ENCODE results near the gene NOTCH3. TPM values are rescaled to one million over a fixed set of nuclear protein-coding genes. Genes with fewer than 3 reads are reported as not detected.

The NOTCH3 gene
- total RNA-seq, 2 donors from 2014 or later, result 0.07 TPM; not detected in 1

- no peaks in the 10 kb centered on the region for H3K36me3 Mint-ChIP-seq
- DNase-seq (ENCODE audit: low spot score in 2 of 2), result peak in 1 of 2 donors; percentile 56
- peaks cover 0 to 5% of the 10 kb centered on the region in 2 donors for H3K9me3 Mint-ChIP-seq
- no peak overlapping the region for H3K27ac Mint-ChIP-seq
- ATAC-seq, result peak; percentile 38 to 62
Measured at GRCh38 chr19:15154002-15154612, 46.7 kb downstream of the NOTCH3 start.

DNA sequence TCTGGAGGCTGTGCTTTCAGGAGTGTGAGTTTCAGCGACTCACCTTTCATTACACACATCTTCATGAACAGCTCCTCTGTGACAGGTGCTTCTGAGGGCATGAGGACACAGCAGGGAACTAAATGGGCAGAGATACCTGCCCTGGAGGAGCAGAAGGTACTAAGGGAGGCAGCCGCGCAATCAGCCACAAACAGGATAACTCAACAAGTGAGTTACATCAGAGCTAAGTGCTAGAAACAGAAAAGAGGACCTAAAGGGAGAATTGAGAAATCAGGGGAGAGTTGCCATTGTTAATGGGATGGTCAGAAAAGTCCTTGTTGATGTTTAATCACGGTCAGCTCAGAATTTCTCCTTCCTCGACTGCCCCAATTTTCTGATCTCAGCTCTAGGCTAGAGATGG lies 51.1 kb downstream of the NOTCH3 start:
- ATAC-seq (no peak), DNase-seq (ENCODE audit: low spot score in 2 of 2) (no peak)
- H3K27ac Mint-ChIP-seq, result no peak overlapping the region
- no peaks in the 10 kb centered on the region for H3K36me3 Mint-ChIP-seq
- H3K9me3 Mint-ChIP-seq, result peaks cover 0 to 5% of the 10 kb centered on the region in 2 donors

DNA sequence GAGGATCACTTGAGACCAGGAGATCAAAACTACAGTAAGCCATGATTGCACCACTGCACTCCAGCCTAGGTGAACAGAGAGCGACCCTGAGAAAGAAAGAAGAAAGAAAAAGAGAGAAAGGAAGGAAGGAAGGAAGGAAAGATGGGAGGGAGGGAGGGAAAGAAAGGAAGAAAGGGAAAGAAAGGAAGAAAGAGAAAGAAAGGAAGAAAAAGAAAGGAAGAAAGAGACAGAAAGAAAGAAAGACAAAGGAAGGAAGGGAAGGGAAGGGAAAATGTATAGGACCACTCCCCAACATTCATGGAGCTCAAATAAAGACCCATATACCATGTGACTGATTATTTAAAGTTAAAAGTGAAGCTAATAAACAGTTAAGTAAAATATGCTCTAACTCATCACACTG lies 53.7 kb downstream of the NOTCH3 start:
- ATAC-seq, result no peak
- DNase-seq (ENCODE audit: low spot score in 2 of 2), result no peak
- Mint-ChIP-seq H3K27ac (no peak overlapping the region), H3K36me3 (no peaks in the 10 kb centered on the region), H3K9me3 (peaks cover 0 to 5% of the 10 kb centered on the region in 2 donors)

- H3K36me3 Mint-ChIP-seq, result peaks cover 5% of the 10 kb centered on the region in 2 donors
Measured at GRCh38 chr19:15144046-15144646, 56.6 kb downstream of the NOTCH3 start.

GRCh38 chr19:15142313-15142712 lies 58.5 kb downstream of the NOTCH3 start:
- DNase-seq (ENCODE audit: low spot score in 2 of 2), result no peak
- no peak overlapping the region for H3K27ac Mint-ChIP-seq
- no peak for ATAC-seq
- peaks cover 6 to 13% of the 10 kb centered on the region in 2 donors for H3K9me3 Mint-ChIP-seq
- H3K36me3 Mint-ChIP-seq, result peaks cover 6 to 13% of the 10 kb centered on the region in 2 donors

More at GRCh38 chr19:15144046-15144646, 56.6 kb downstream of the NOTCH3 start:
- Mint-ChIP-seq H3K9me3 (peaks cover 4 to 10% of the 10 kb centered on the region in 2 donors), H3K27ac (no peak overlapping the region)
- DNase-seq (ENCODE audit: low spot score in 2 of 2), result no peak
- ATAC-seq, result no peak

DNA sequence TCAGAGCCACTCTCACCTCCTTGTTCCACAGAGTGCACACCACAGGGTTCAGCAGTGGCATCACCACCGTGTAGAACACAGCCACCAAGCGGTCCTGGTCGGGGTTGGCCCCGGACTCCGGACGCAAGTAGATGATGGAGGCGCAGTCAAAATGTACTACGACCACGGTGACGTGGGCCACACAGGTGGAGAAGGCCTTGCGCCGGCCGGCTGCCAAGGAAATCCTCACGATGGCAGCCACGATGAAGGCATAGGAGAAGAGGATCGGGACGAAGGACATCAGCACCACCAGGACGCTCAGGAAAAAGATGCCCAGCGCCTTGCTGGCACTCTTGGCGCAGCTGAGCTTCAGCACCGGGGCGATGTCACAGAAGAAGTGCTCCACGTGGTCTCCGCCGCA lies 59.7 kb downstream of the NOTCH3 start:
- Mint-ChIP-seq H3K36me3 (peaks cover 6 to 13% of the 10 kb centered on the region in 2 donors), H3K27ac (no peak overlapping the region), H3K9me3 (peaks cover 6 to 19% of the 10 kb centered on the region in 2 donors)
- DNase-seq (ENCODE audit: low spot score in 2 of 2) (no peak), ATAC-seq (no peak)

- Mint-ChIP-seq H3K36me3 (peaks cover 6 to 13% of the 10 kb centered on the region in 2 donors), H3K9me3 (peaks cover 6 to 17% of the 10 kb centered on the region in 2 donors), H3K27ac (no peak overlapping the region)
- no peak for DNase-seq (ENCODE audit: low spot score in 2 of 2)
- no peak for ATAC-seq
Measured at GRCh38 chr19:15138427-15138826, 62.4 kb downstream of the NOTCH3 start.

DNA sequence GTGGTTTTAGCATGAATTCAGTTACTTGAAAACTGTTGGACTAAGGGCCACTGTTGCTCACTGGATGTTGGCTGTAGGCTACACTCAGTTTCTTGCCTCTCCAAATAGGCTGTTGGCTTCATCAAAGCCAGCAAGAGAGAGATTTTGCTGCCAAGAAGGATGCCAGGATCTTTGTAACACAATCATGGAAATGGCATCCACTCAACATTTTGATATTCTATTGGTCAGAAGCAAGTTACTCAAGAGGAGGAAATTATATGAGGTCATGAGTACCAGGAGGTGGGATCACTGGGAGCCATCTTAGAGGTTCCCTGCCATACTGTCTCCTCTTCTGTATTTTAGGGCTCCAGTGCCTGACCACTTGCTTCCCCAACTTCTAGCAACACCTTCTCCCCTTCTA lies 63.0 kb downstream of the NOTCH3 start:
- H3K9me3 Mint-ChIP-seq, result peaks cover 6 to 17% of the 10 kb centered on the region in 2 donors
- DNase-seq (ENCODE audit: low spot score in 2 of 2) (no peak), ATAC-seq (no peak)
- peaks cover 6 to 13% of the 10 kb centered on the region in 2 donors for H3K36me3 Mint-ChIP-seq
- no peak overlapping the region for H3K27ac Mint-ChIP-seq

DNA sequence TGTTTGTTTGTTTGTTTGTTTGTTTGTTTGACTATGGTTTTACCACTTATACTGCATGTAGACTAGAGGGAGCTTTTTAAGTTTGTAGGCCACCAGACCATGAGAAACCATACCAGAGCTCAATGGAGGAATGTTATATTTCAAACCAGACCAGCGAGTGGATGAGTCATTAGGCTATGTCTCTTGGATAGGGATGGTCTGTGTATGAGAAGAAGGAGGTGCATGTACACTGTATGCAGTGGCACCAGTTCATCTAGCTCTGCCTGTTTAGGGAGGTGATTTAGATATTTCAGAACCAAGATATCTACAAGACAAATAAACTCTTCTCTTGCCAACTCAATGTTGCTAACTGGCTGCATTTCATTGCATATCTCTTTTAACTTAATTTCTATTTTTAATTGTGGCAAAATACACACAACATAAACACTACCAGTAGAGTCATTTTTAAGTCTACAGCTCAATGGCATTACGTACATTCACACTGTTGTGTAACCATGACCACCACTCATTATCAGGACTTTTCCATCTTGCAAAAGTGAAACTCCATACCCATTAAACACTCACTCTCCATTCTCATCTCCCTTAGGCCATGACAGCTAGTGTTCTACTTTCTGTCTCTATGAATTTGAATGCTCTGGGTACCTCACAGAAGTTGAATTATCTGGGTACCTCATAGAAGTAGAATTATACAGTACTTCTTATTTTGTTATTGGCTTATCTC lies 64.4 kb downstream of the NOTCH3 start:
- ATAC-seq (peak; percentile 40 to 68), DNase-seq (ENCODE audit: low spot score in 2 of 2) (no peak)
- Mint-ChIP-seq H3K9me3 (peaks cover 6 to 17% of the 10 kb centered on the region in 2 donors), H3K27ac (no peak overlapping the region), H3K36me3 (peaks cover 6 to 13% of the 10 kb centered on the region in 2 donors)

- DNase-seq (ENCODE audit: low spot score in 2 of 2), result peak in 1 of 2 donors; percentile 39
- Mint-ChIP-seq H3K9me3 (no peaks in the 10 kb centered on the region), H3K27ac (peak overlapping the region; percentile 83 to 85), H3K36me3 (peaks cover 0 to 6% of the 10 kb centered on the region in 2 donors)
- peak; percentile 18 to 35 for ATAC-seq
Measured at GRCh38 chr19:15129856-15130585, 70.8 kb downstream of the NOTCH3 start.

DNA sequence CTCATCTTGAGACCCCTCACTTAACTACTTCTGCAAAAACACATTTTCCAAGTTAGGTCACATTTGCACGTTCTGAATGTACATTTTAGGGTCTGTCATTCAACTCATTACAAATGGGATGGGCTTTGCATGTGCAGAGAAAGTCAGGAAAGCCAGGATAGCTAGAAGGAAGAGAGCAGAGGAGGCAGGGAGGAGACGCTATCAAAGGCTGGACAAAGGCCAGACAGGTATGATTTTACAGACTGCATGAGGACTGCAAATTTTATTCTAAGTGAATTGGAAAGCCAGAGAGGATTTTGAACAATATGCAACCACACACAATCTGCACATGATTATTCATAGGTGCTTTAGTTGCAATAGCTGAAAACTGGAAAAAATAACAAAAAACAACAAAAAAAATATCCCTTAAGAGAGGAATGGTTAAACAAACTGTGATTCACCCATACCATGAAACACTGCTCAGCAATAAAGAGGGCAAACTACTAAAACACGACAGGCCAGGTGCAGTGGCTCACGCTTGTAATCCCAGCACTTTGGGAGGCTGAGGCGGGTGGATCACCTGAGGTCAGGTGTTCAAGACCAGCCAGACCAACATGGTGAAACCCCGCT lies 72.5 kb downstream of the NOTCH3 start:
- no peak for ATAC-seq
- H3K36me3 Mint-ChIP-seq, result peaks cover 0 to 7% of the 10 kb centered on the region in 2 donors
- H3K27ac Mint-ChIP-seq, result no peak overlapping the region
- no peak for DNase-seq (ENCODE audit: low spot score in 2 of 2)
- no peaks in the 10 kb centered on the region for H3K9me3 Mint-ChIP-seq

DNA sequence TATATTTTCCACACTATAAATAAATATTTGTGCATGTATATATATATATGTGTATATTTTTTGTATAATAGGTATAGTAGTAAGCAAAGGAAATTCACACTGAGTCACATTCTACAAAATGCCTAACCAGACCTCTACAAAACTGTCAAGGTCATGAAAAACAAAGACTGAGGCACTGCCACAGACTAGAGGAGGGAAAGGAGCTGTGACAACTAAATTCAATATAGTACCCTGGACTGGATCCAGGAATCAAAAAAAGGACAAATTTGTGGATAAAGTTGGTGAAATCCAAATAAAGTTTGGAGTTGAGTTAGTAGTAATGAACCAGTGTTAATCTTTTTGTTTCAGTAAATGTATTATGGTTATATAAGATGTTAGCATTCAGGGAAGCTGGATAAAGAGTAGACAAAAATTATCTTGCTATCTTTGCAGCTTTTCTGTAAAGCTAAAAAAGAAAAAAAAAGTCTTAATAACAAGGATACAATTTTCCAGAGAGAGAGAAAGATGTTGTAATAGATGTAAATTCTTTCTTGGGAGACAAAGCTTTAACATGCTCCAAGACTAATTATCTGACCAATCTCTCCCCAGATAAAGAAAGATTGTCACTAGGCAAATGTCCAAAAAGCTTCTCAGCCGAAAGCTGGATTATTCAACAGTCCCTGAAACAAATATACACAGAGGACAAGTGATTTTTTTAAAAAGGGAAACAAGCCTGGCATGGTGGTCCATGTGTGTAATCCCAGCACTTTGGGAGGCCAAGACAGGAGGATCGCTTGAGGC lies 74.5 kb downstream of the NOTCH3 start:
- Mint-ChIP-seq H3K9me3 (no peaks in the 10 kb centered on the region), H3K27ac (peak overlapping the region in 1 of 2 donors; percentile 97), H3K36me3 (peaks cover 3 to 7% of the 10 kb centered on the region in 2 donors)
- no peak for DNase-seq (ENCODE audit: low spot score in 2 of 2)
- no peak for ATAC-seq

GRCh38 chr19:15125232-15126067 lies 75.3 kb downstream of the NOTCH3 start:
- Mint-ChIP-seq H3K9me3 (no peaks in the 10 kb centered on the region), H3K27ac (peak overlapping the region; percentile 97 to 98), H3K36me3 (peaks cover 7 to 12% of the 10 kb centered on the region in 2 donors)
- DNase-seq (ENCODE audit: low spot score in 2 of 2) (peak; percentile 98 to 99), ATAC-seq (peak; percentile 90)

DNA sequence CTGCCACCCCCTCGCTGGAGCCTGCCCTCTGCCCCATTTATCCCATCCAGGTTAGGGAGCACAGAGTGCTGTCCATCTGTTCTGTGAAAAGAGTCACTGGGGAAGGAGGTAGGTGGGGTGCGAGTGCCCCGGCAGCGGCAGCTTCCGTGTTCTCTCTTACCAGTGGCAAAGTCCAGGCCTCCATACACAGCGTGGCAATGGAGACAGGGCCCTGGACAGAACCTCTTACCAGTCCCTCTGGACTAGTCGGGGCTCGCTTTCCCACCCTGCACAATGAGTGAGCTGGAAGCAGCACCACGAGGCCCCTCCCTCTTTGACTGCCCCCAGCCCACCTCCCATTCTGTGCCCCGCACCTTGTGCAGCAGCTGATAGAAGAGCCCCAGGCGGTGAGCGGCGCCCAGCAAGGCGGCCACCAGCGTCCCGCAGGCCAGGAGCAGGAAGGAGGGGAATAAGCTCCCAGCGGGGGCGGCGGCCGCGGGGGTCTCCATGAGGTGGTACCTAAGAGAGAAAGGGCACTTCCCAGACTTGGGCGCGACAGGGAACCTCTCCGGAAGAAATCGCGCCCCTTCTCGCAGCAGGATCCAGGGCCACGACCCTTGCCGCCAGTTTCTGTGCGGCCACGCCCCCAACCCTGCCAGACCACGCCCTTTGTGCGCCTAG lies 76.1 kb downstream of the NOTCH3 start:
- Mint-ChIP-seq H3K9me3 (no peaks in the 10 kb centered on the region), H3K36me3 (peaks cover 10 to 17% of the 10 kb centered on the region in 2 donors), H3K27ac (peak overlapping the region; percentile 97 to 98)
- ATAC-seq (no peak), DNase-seq (ENCODE audit: low spot score in 2 of 2) (no peak)
